ENCODE measurements around the gene CCDC146. TPM values are rescaled to one million over a fixed set of nuclear protein-coding genes. Genes with fewer than 3 reads are reported as not detected.
"Not testable (repeated sequence)": the region's sequence is repeated elsewhere in the genome, so short reads cannot be mapped to it uniquely, and the experiment has no call there.

CCDC146 gene
- total RNA-seq, 4 donors from 2014 or later = 12.8 to 34.0 (median 29.3) TPM

- Histone ChIP-seq H3K4me3 (no peak overlapping the region), H3K27ac (no peak overlapping the region), H3K27me3 (no peaks in the 10 kb centered on the region), H3K4me1 (no peaks in the 10 kb centered on the region), H3K9me3 (no peaks in the 10 kb centered on the region), H3K36me3 (no peaks in the 10 kb centered on the region)
- no peak for DNase-seq
- intact Hi-C loops (cut with DNase I; ENCODE audit: low total_unique reads) = no loop called here
- TF ChIP-seq POLR2A (IDR thresholded peaks at IDR 0.05) = no peak
- TF ChIP-seq CTCF (IDR thresholded peaks at IDR 0.05) = no peak
These were observed 143.9 kb downstream of the CCDC146 start for GRCh38 chr7:77266291-77266794.

- no peaks in the 10 kb centered on the region for H3K4me1 ChIP-seq
- intact Hi-C loops (cut with DNase I; ENCODE audit: low total_unique reads) = no loop called here
- TF ChIP-seq CTCF (IDR thresholded peaks at IDR 0.05) (no peak), POLR2A (IDR thresholded peaks at IDR 0.05) (no peak)
- H3K36me3 ChIP-seq = no peaks in the 10 kb centered on the region
- H3K27me3 ChIP-seq = no peaks in the 10 kb centered on the region
- no peak for DNase-seq
- H3K27ac ChIP-seq = peak overlapping the region; percentile 29 to 42
- H3K4me3 ChIP-seq = no peak overlapping the region
- no peaks in the 10 kb centered on the region for H3K9me3 ChIP-seq
These were observed 147.1 kb downstream of the CCDC146 start for GRCh38 chr7:77269360-77270093.

- no peak for TF ChIP-seq CTCF (IDR thresholded peaks at IDR 0.05)
- TF ChIP-seq POLR2A (IDR thresholded peaks at IDR 0.05) = no peak
- Histone ChIP-seq H3K9me3 (no peaks in the 10 kb centered on the region), H3K36me3 (no peaks in the 10 kb centered on the region), H3K27ac (peak overlapping the region; percentile 29 to 42), H3K4me3 (no peak overlapping the region), H3K4me1 (no peaks in the 10 kb centered on the region), H3K27me3 (no peaks in the 10 kb centered on the region)
- no peak for DNase-seq
- intact Hi-C loops (cut with DNase I; ENCODE audit: low total_unique reads) = no loop called here
These were observed 147.7 kb downstream of the CCDC146 start for GRCh38 chr7:77270094-77270480.

GRCh38 chr7:77271766-77272165, 149.4 kb downstream of the CCDC146 start:
- Histone ChIP-seq H3K9me3 (no peaks in the 10 kb centered on the region), H3K36me3 (no peaks in the 10 kb centered on the region), H3K27ac (no peak overlapping the region), H3K27me3 (no peaks in the 10 kb centered on the region), H3K4me3 (no peak overlapping the region), H3K4me1 (no peaks in the 10 kb centered on the region)
- TF ChIP-seq POLR2A (IDR thresholded peaks at IDR 0.05) = no peak
- TF ChIP-seq CTCF (IDR thresholded peaks at IDR 0.05) = no peak
- DNase-seq = no peak
- intact Hi-C loops (cut with DNase I; ENCODE audit: low total_unique reads) = no loop called here

GRCh38 chr7:77275663-77276062, 153.2 kb downstream of the CCDC146 start:
- H3K36me3 ChIP-seq; H3K27ac ChIP-seq; H3K27me3 ChIP-seq; H3K4me3 ChIP-seq; H3K4me1 ChIP-seq; intact Hi-C loops (cut with DNase I; ENCODE audit: low total_unique reads); DNase-seq; H3K9me3 ChIP-seq: not testable (repeated sequence)
